Gastroesophageal sphincter (tissue), 3 donors: ENCODE measurements around the gene ALK.

ENCODE experiments used
- EP300 ChIP-seq: sonication (generic); formaldehyde crosslinking; IDR thresholded peaks from one replicate; pipeline ENCODE4 v1.6.1; 2017; ENCODE audit warnings: antibody characterized with exemption, mild to moderate bottlenecking
- POLR2A ChIP-seq, 2 donors: fragments of 450-650 bp; IDR thresholded peaks; one replicate each; pipeline ENCODE4 v1.6.1; 2017; ENCODE audit warnings: antibody characterized with exemption in 2 of 2, mild to moderate bottlenecking in 2 of 2, moderate library complexity in 1 of 2
- POLR2AphosphoS5 ChIP-seq: sonication (generic); formaldehyde crosslinking; IDR thresholded peaks from one replicate; pipeline ENCODE4 v1.6.1; 2017; ENCODE audit warnings: antibody characterized with exemption
- TF ChIP-seq, protein P1 (sequence below), 4 experiments: fragments of 200-600 bp in 2 of 4; fragments of 450-650 bp in 2 of 4; sonication (generic) in 1 of 4; IDR thresholded peaks; one replicate each; pipeline ENCODE4 v1.5.1; 2017 to 2019; ENCODE audit warnings: antibody characterized with exemption in 4 of 4, mild to moderate bottlenecking in 2 of 4, moderate library complexity in 2 of 4

DNA sequence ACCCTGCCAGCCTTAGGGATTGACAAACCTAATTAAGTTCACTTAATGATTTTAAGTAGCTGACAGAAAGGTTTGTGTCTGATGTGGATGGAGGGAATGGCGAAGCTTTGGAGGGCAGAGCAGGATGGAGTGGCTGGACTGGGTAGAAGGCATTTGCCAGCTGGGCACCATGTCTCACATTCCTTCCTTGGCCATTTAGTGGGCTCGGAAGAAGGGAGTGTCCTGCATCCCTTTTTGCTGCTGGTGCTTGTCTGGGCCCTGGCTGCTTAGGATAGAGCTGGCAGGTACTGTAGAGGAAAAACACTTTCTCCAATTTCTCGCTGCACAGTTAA, 639.5 kb downstream of the ALK start:
- no peak for TF ChIP-seq POLR2AphosphoS5
- TF ChIP-seq, protein P1, sequence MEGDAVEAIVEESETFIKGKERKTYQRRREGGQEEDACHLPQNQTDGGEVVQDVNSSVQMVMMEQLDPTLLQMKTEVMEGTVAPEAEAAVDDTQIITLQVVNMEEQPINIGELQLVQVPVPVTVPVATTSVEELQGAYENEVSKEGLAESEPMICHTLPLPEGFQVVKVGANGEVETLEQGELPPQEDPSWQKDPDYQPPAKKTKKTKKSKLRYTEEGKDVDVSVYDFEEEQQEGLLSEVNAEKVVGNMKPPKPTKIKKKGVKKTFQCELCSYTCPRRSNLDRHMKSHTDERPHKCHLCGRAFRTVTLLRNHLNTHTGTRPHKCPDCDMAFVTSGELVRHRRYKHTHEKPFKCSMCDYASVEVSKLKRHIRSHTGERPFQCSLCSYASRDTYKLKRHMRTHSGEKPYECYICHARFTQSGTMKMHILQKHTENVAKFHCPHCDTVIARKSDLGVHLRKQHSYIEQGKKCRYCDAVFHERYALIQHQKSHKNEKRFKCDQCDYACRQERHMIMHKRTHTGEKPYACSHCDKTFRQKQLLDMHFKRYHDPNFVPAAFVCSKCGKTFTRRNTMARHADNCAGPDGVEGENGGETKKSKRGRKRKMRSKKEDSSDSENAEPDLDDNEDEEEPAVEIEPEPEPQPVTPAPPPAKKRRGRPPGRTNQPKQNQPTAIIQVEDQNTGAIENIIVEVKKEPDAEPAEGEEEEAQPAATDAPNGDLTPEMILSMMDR (IDR thresholded peaks at IDR 0.05) = no peak
- no peak for TF ChIP-seq POLR2A (IDR thresholded peaks at IDR 0.05)
- no peak for TF ChIP-seq EP300
